GM19395 (cell line): Measurements from ENCODE around the gene TMEM213.

Experiments used
- ATAC-seq: cut with Tn5 transposase; IDR thresholded peaks from one replicate; pipeline ENCODE4 v1.9.1; 2021; ENCODE audit warnings: mild to moderate bottlenecking, moderate library complexity; ENCODE audit not compliant: unreplicated experiment

TMEM213 gene

GRCh38 chr7:138797715-138798320 lies at the start of gene TMEM213, which contains the start of gene ATP6V0A4:
Gene TMEM213 (plus strand): TSS chr7:138797994. CDS start chr7:138798105, 111 bp downstream.
Gene ATP6V0A4 (minus strand): TSS chr7:138798196. CDS start chr7:138771247, 26,949 bp downstream.
- no peak for ATAC-seq

GRCh38 chr7:138748666-138749065 lies 49.1 kb upstream of the TMEM213 start:
- ATAC-seq = no peak

GRCh38 chr7:138749960-138750359 lies 47.8 kb upstream of the TMEM213 start:
- ATAC-seq = no peak

GRCh38 chr7:138750473-138750872 lies 47.3 kb upstream of the TMEM213 start:
- ATAC-seq = no peak

GRCh38 chr7:138750901-138751464 lies 46.8 kb upstream of the TMEM213 start:
- ATAC-seq = no peak

GRCh38 chr7:138752518-138753149 lies 45.2 kb upstream of the TMEM213 start:
- ATAC-seq = peak; percentile 78

- no peak for ATAC-seq
Measured at GRCh38 chr7:138753150-138753518, 44.7 kb upstream of the TMEM213 start.

- no peak for ATAC-seq
Measured at GRCh38 chr7:138753610-138754009, 44.2 kb upstream of the TMEM213 start.

- no peak for ATAC-seq
Measured at GRCh38 chr7:138755331-138755747, 42.5 kb upstream of the TMEM213 start.

GRCh38 chr7:138755842-138756590 lies 41.8 kb upstream of the TMEM213 start:
- ATAC-seq = no peak

- ATAC-seq = no peak
Measured at GRCh38 chr7:138756591-138757242, 41.1 kb upstream of the TMEM213 start.

- no peak for ATAC-seq
Measured at GRCh38 chr7:138768241-138768640, 29.6 kb upstream of the TMEM213 start.

GRCh38 chr7:138770904-138771303 lies 26.9 kb upstream of the TMEM213 start:
- ATAC-seq = no peak

- no peak for ATAC-seq
Measured at GRCh38 chr7:138773176-138773575, 24.6 kb upstream of the TMEM213 start.

GRCh38 chr7:138773817-138774216 lies 24.0 kb upstream of the TMEM213 start:
- no peak for ATAC-seq

GRCh38 chr7:138776166-138776833 lies 21.5 kb upstream of the TMEM213 start:
- no peak for ATAC-seq

GRCh38 chr7:138781004-138781403 lies 16.8 kb upstream of the TMEM213 start:
- no peak for ATAC-seq

GRCh38 chr7:138784692-138785091 lies 13.1 kb upstream of the TMEM213 start:
- no peak for ATAC-seq

GRCh38 chr7:138785587-138786437 lies 12.0 kb upstream of the TMEM213 start:
- no peak for ATAC-seq
